Activated CD8-positive, alpha-beta memory T cell treated with anti-CD3 and anti-CD28 coated beads, Interleukin-2, amount 50 U/mL, for 24 hours (primary cell): ENCODE measurements around the gene TNS4.
A peak's percentile ranks its signal among the peaks of the same experiment; 100 is the strongest.

Source experiments
- DNase-seq: peaks from one replicate; pipeline ENCODE4 v3.0.0-alpha.2; 2020; ENCODE audit errors: extremely low read depth

The TNS4 gene

GRCh38 chr17:40457964-40458791 lies 43.2 kb downstream of the TNS4 start:
- DNase-seq: no peak

- DNase-seq: no peak
These were observed 44.1 kb downstream of the TNS4 start for GRCh38 chr17:40457369-40457768.

- DNase-seq: no peak
These were observed 44.9 kb downstream of the TNS4 start for GRCh38 chr17:40456396-40456951.

- no peak for DNase-seq
These were observed 46.8 kb downstream of the TNS4 start for GRCh38 chr17:40454613-40454995.

- DNase-seq: no peak
These were observed 47.4 kb downstream of the TNS4 start for GRCh38 chr17:40453881-40454612.

GRCh38 chr17:40452921-40453378 lies 48.5 kb downstream of the TNS4 start:
- no peak for DNase-seq

GRCh38 chr17:40452216-40452787 lies 49.1 kb downstream of the TNS4 start:
- no peak for DNase-seq

GRCh38 chr17:40451420-40451819 lies 50.0 kb downstream of the TNS4 start:
- no peak for DNase-seq

GRCh38 chr17:40450175-40450574 lies 51.2 kb downstream of the TNS4 start:
- no peak for DNase-seq

- DNase-seq: no peak
These were observed 52.7 kb downstream of the TNS4 start for GRCh38 chr17:40448639-40449261.

- DNase-seq: no peak
These were observed 53.2 kb downstream of the TNS4 start for GRCh38 chr17:40448213-40448638.

GRCh38 chr17:40447806-40448205 lies 53.6 kb downstream of the TNS4 start:
- DNase-seq: no peak

GRCh38 chr17:40447148-40447644 lies 54.2 kb downstream of the TNS4 start:
- no peak for DNase-seq

GRCh38 chr17:40445751-40446468 lies 55.5 kb downstream of the TNS4 start:
- no peak for DNase-seq

- no peak for DNase-seq
These were observed 57.2 kb downstream of the TNS4 start for GRCh38 chr17:40443988-40444899.

GRCh38 chr17:40443196-40443987 lies 58.0 kb downstream of the TNS4 start, which contains the start of gene IGFBP4:
Gene IGFBP4, plus strand, starts transcription at chr17:40443450. Its CDS starts 286 bp downstream, at chr17:40443736.
- peak; percentile 32 for DNase-seq

GRCh38 chr17:40442392-40443195 lies 58.8 kb downstream of the TNS4 start:
- DNase-seq: no peak

GRCh38 chr17:40440166-40440565 lies 61.3 kb downstream of the TNS4 start:
- no peak for DNase-seq
